Naive thymus-derived CD4-positive, alpha-beta T cell (primary cell): ENCODE measurements around the gene PHACTR1. TPM values are rescaled to one million over a fixed set of nuclear protein-coding genes. Genes with fewer than 3 reads are reported as not detected.

Source experiments
- ATAC-seq: fragments of 150-1000 bp; cut with Tn5 transposase; 2 replicates; pipeline ENCODE4 v1.10.0; 2021; ENCODE audit warnings: mild to moderate bottlenecking, moderate library complexity
- CTCF ChIA-PET: fragments of 350-600 bp; sonication (Branson Sonifier 250); formaldehyde crosslinking; loops from one replicate; lab custom pipeline; 2021; ENCODE audit warnings: antibody characterized with exemption; lab: Charles Lee
- POLR2A ChIA-PET: fragments of 350-600 bp; sonication (Branson Sonifier 250); formaldehyde crosslinking; loops from one replicate; lab custom pipeline; 2021; ENCODE audit warnings: antibody characterized with exemption, inconsistent platforms; lab: Charles Lee
- DNase-seq, 9 donors: peaks; one replicate each; pipeline versions ENCODE4 v3.0.0 to v3.0.0-alpha.2; 2020 to 2022; ENCODE audit warnings: mixed read lengths in 1 of 9
- H3K27ac ChIP-seq: one replicate; pipeline ENCODE4 v1.7.0; 2013; ENCODE audit warnings: mild to moderate bottlenecking, low read depth, low read length, moderate library complexity
- H3K27me3 ChIP-seq, 2 donors: one replicate each; pipeline ENCODE4 v1.7.0; 2013; ENCODE audit warnings: low read length in 2 of 2, mild to moderate bottlenecking in 2 of 2, moderate library complexity in 2 of 2; ENCODE audit not compliant: control insufficient read depth in 2 of 2, insufficient read depth in 2 of 2
- H3K36me3 ChIP-seq, 3 experiments: 1 replicate in 2 of 3; 2 replicates in 1 of 3; pipeline ENCODE4 v1.7.0; 2013; ENCODE audit warnings: low read length in 3 of 3, mild to moderate bottlenecking in 3 of 3, moderate library complexity in 1 of 3; ENCODE audit not compliant: insufficient read depth in 3 of 3, control insufficient read depth in 2 of 3
- H3K4me1 ChIP-seq, 2 donors: one replicate each; pipeline ENCODE4 v1.7.0; 2013; ENCODE audit warnings: low read length in 2 of 2, mild to moderate bottlenecking in 2 of 2, moderate library complexity in 1 of 2; ENCODE audit not compliant: control insufficient read depth in 2 of 2, insufficient read depth in 2 of 2
- H3K4me3 ChIP-seq: 2 replicates; pipeline ENCODE4 v1.7.0; 2013; ENCODE audit warnings: mild to moderate bottlenecking, low read length
- H3K9me3 ChIP-seq, 3 experiments: 1 replicate in 2 of 3; 2 replicates in 1 of 3; pipeline ENCODE4 v1.7.0; 2013; ENCODE audit warnings: low read length in 3 of 3; ENCODE audit not compliant: control insufficient read depth in 2 of 3
- H3K27ac Mint-ChIP-seq, 9 donors: one replicate each; pipeline ENCODE4 v1.8.0; 2020 to 2022; ENCODE audit warnings: mixed read lengths in 9 of 9, mild to moderate bottlenecking in 8 of 9, moderate library complexity in 5 of 9, inconsistent platforms in 2 of 9
- H3K27me3 Mint-ChIP-seq, 5 donors: one replicate each; pipeline ENCODE4 v1.8.0; 2021 to 2022; ENCODE audit warnings: mixed read lengths in 5 of 5, mild to moderate bottlenecking in 1 of 5
- H3K36me3 Mint-ChIP-seq, 5 donors: one replicate each; pipeline ENCODE4 v1.8.0; 2020 to 2022; ENCODE audit warnings: mixed read lengths in 5 of 5, mild to moderate bottlenecking in 3 of 5, inconsistent platforms in 1 of 5
- H3K4me1 Mint-ChIP-seq, 7 donors: one replicate each; pipeline ENCODE4 v1.8.0; 2020 to 2022; ENCODE audit warnings: mixed read lengths in 7 of 7, mild to moderate bottlenecking in 3 of 7, inconsistent platforms in 1 of 7
- H3K4me3 Mint-ChIP-seq, 10 donors: one replicate each; pipeline ENCODE4 v1.8.0; 2020 to 2022; ENCODE audit warnings: mild to moderate bottlenecking in 10 of 10, mixed read lengths in 10 of 10, moderate library complexity in 6 of 10, inconsistent platforms in 2 of 10
- H3K9me3 Mint-ChIP-seq, 11 donors: one replicate each; pipeline ENCODE4 v1.8.0; 2020 to 2022; ENCODE audit warnings: mixed read lengths in 11 of 11, mild to moderate bottlenecking in 4 of 11, inconsistent platforms in 1 of 11, moderate library complexity in 1 of 11
- intact Hi-C, 2 donors: fragments of 100-400 bp; cut with micrococcal nuclease; formaldehyde crosslinking; loops; one replicate each; pipeline ENCODE4 v1.15.1; 2023
- polyA plus RNA-seq, 2 donors: library from polyadenylated mRNA; unstranded; fragments of 300-500 nt; fragmentation: Illumina TruSeq; gene quantifications; one replicate each; pipeline ENCODE4 v1.2.3, GENCODE V29; 2021
- total RNA-seq, 6 experiments: library from RNA in 5 of 6; stranded (reverse) in 5 of 6; gene quantifications; 1 replicate in 5 of 6; 2 replicates in 1 of 6; pipeline ENCODE4 v1.2.3 and lab custom pipeline; 2021 to 2026

Gene PHACTR1
- total and polyA plus RNA-seq, 7 experiments from 2014 or later: 0.18 to 43.1 (median 0.62) TPM

DNA sequence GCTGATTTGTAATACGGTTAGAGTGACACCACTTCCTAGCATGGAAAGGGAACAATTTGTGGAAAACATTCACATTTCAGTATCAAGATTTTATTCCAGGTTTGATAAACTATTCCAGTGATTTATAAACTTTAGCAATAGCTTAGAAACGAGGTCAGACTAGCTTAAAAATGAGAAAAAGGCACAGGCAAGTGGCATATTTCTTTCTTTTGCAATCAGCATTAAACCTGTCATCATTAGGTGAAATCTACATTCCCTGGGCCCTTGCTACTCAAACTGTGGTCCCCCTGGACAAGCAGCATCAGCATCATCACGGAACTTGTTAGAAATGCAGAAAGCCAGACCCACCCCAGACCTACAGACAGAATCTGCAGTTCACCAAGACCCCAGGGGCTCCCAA, 581.9 kb downstream of the PHACTR1 start:
- Histone ChIP-seq H3K27ac (no peak overlapping the region), H3K27me3 (no peaks in the 10 kb centered on the region), H3K36me3 (peaks cover 0 to 75% (median 0%) of the 10 kb centered on the region in 3 experiments), H3K4me1 (peaks cover 0 to 10% of the 10 kb centered on the region in 2 donors), H3K9me3 (no peaks in the 10 kb centered on the region), H3K4me3 (no peak overlapping the region)
- Mint-ChIP-seq H3K27ac (no peak overlapping the region), H3K9me3 (peaks cover 0 to 3% (median 0%) of the 10 kb centered on the region in 11 donors), H3K27me3 (no peaks in the 10 kb centered on the region), H3K4me1 (peaks cover 0 to 13% (median 5%) of the 10 kb centered on the region in 7 donors), H3K4me3 (no peak overlapping the region), H3K36me3 (peaks cover 30 to 90% (median 58%) of the 10 kb centered on the region in 5 donors)
- DNase-seq (no peak), ATAC-seq (no peak)
- intact Hi-C loops: no loop called here
- ChIA-PET CTCF (no interaction called here), POLR2A (no interaction called here)

DNA sequence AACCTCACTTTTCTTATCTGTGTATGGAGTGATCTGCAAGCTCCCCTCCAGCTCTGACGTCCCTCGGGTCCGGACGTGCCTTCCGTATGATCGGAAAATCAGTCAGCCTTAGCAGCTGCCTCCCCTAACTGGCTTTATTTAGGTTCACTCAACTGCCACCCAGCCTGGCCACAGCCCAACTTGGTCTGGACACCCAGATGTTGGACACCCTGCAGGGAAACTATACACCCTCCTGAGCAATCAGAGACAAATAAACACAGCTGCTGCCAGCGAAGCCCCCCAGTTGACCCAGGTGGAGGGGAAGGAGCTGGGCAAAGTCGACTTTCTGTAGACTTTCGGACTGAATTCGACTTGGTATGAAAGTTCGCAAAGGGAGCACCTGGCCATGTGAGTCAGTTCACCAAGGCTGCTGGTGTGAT, 582.8 kb downstream of the PHACTR1 start:
- Mint-ChIP-seq H3K36me3 (peaks cover 27 to 89% (median 57%) of the 10 kb centered on the region in 5 donors), H3K27me3 (no peaks in the 10 kb centered on the region), H3K4me1 (peaks cover 0 to 22% (median 9%) of the 10 kb centered on the region in 7 donors), H3K9me3 (peaks cover 0 to 3% (median 0%) of the 10 kb centered on the region in 11 donors), H3K4me3 (no peak overlapping the region), H3K27ac (no peak overlapping the region)
- H3K27me3 ChIP-seq: no peaks in the 10 kb centered on the region
- CTCF ChIA-PET: no interaction called here
- peaks cover 0 to 14% of the 10 kb centered on the region in 2 donors for H3K4me1 ChIP-seq
- H3K9me3 ChIP-seq: no peaks in the 10 kb centered on the region
- peaks cover 0 to 72% (median 2%) of the 10 kb centered on the region in 3 experiments for H3K36me3 ChIP-seq
- H3K27ac ChIP-seq: no peak overlapping the region
- ATAC-seq (no peak), DNase-seq (no peak)
- intact Hi-C loops: no loop called here
- no peak overlapping the region for H3K4me3 ChIP-seq
- POLR2A ChIA-PET: no interaction called here

DNA sequence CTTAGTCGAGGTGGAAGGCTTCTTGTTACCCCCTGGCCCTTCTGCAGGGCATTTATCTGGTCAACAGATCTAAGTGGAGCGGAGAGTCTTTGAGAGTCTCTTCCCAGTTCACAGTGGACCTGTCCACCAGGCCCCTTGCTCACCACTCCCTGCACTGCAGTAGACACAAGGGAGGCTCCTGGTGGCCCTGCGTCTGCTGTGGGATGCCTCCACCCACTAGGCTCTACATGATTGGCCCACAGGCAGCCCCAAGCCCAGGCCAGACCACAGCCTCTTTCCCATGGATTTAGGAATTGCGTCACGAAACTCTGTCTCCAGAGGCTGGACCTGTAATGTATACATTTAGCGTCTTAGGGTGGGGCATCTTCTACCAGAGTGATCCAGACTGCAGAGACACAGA, 583.4 kb downstream of the PHACTR1 start:
- ATAC-seq (no peak), DNase-seq (no peak)
- H3K9me3 Mint-ChIP-seq: no peaks in the 10 kb centered on the region
- H3K4me1 Mint-ChIP-seq: peaks cover 0 to 27% (median 10%) of the 10 kb centered on the region in 7 donors
- H3K27ac Mint-ChIP-seq: no peak overlapping the region
- Histone ChIP-seq H3K36me3 (peaks cover 0 to 70% (median 7%) of the 10 kb centered on the region in 3 experiments), H3K4me1 (peaks cover 0 to 14% of the 10 kb centered on the region in 2 donors), H3K4me3 (no peak overlapping the region), H3K9me3 (no peaks in the 10 kb centered on the region), H3K27ac (no peak overlapping the region), H3K27me3 (no peaks in the 10 kb centered on the region)
- no peak overlapping the region for H3K4me3 Mint-ChIP-seq
- peaks cover 23 to 89% (median 53%) of the 10 kb centered on the region in 5 donors for H3K36me3 Mint-ChIP-seq
- ChIA-PET POLR2A (no interaction called here), CTCF (no interaction called here)
- H3K27me3 Mint-ChIP-seq: no peaks in the 10 kb centered on the region
- intact Hi-C loops: no loop called here

DNA sequence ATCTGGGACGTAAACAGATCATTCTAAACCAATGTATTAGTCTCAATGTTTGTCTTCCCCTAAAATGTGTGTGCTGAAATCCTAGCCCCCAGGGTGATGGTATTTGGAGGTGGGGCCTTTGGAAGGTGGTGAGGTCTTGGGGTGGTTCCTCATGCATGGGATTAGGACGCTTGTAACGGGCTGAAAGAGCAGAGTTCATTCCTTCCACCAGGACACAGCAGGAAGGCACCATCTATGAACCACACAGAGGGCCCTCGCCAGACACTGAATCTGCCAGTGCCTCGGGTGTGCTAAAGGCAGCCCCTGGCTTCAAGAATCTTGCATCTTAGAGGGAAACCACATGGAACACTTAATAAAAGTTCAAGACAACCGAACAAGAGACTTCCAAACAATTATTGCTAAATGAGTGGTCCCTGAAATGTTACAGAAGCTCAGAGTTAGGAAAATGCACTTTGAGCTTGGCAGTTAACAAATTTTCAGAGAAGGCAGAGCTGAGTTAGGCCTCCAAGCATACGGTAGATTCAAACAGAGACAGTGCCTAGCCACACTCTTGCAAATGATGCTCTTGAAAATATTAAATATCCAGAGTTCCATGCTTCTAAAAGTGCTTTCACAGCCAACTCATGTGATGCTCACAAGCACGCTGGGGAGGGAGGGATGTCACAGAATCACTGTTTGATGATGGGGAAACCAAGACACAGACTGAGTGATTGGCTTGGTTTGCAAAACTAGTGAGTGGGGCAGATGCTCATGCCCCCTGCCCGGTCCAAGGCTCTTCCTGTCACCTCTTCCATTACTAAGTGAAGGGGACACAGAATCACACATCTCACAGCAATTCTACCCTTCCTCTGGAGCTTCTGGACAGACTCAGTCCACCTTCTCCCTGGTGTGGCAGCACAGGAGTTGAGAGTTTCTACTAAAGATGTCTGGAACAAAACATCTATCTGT, 584.4 kb downstream of the PHACTR1 start:
- Mint-ChIP-seq H3K27me3 (no peaks in the 10 kb centered on the region), H3K4me3 (no peak overlapping the region), H3K36me3 (peaks cover 19 to 87% (median 47%) of the 10 kb centered on the region in 5 donors), H3K4me1 (peaks cover 0 to 27% (median 8%) of the 10 kb centered on the region in 7 donors), H3K27ac (peak overlapping the region in 1 of 9 donors; percentile 47), H3K9me3 (no peaks in the 10 kb centered on the region)
- peaks cover 0 to 14% of the 10 kb centered on the region in 2 donors for H3K4me1 ChIP-seq
- ChIA-PET CTCF (no interaction called here), POLR2A (no interaction called here)
- intact Hi-C loops: no loop called here
- no peaks in the 10 kb centered on the region for H3K27me3 ChIP-seq
- DNase-seq: no peak
- no peaks in the 10 kb centered on the region for H3K9me3 ChIP-seq
- no peak overlapping the region for H3K27ac ChIP-seq
- H3K4me3 ChIP-seq: no peak overlapping the region
- H3K36me3 ChIP-seq: peaks cover 0 to 66% (median 14%) of the 10 kb centered on the region in 3 experiments
- no peak for ATAC-seq

DNA sequence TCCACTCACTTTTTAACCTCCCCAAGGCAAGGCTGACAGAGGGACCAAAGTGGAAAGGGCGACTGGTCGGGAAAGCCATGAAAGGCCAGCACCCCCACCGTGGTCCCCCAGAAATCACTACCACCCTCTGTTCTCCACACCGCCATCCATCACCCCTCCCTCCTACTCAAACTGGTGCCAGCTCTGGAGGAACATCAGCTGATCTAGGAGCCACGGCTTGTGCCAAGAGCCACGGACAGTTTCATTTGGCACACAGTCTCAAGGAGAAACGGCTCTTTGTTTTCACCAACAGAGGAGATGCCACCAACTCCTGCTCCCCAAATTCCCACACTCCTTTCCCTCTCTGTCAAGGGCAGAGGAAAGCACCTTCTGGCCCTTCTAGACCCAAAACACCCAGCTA, 585.7 kb downstream of the PHACTR1 start:
- H3K4me3 Mint-ChIP-seq: no peak overlapping the region
- H3K4me3 ChIP-seq: no peak overlapping the region
- H3K27me3 Mint-ChIP-seq: no peaks in the 10 kb centered on the region
- H3K9me3 Mint-ChIP-seq: no peaks in the 10 kb centered on the region
- intact Hi-C loops: no loop called here
- ChIA-PET POLR2A (no interaction called here), CTCF (no interaction called here)
- H3K27ac Mint-ChIP-seq: peak overlapping the region in 2 of 9 donors; percentile 14 to 88
- peaks cover 19 to 84% (median 48%) of the 10 kb centered on the region in 5 donors for H3K36me3 Mint-ChIP-seq
- peaks cover 0 to 67% (median 14%) of the 10 kb centered on the region in 3 experiments for H3K36me3 ChIP-seq
- H3K27ac ChIP-seq: no peak overlapping the region
- DNase-seq (no peak), ATAC-seq (no peak)
- H3K27me3 ChIP-seq: no peaks in the 10 kb centered on the region
- H3K9me3 ChIP-seq: no peaks in the 10 kb centered on the region
- peaks cover 0 to 14% of the 10 kb centered on the region in 2 donors for H3K4me1 ChIP-seq
- peaks cover 0 to 27% (median 8%) of the 10 kb centered on the region in 7 donors for H3K4me1 Mint-ChIP-seq

DNA sequence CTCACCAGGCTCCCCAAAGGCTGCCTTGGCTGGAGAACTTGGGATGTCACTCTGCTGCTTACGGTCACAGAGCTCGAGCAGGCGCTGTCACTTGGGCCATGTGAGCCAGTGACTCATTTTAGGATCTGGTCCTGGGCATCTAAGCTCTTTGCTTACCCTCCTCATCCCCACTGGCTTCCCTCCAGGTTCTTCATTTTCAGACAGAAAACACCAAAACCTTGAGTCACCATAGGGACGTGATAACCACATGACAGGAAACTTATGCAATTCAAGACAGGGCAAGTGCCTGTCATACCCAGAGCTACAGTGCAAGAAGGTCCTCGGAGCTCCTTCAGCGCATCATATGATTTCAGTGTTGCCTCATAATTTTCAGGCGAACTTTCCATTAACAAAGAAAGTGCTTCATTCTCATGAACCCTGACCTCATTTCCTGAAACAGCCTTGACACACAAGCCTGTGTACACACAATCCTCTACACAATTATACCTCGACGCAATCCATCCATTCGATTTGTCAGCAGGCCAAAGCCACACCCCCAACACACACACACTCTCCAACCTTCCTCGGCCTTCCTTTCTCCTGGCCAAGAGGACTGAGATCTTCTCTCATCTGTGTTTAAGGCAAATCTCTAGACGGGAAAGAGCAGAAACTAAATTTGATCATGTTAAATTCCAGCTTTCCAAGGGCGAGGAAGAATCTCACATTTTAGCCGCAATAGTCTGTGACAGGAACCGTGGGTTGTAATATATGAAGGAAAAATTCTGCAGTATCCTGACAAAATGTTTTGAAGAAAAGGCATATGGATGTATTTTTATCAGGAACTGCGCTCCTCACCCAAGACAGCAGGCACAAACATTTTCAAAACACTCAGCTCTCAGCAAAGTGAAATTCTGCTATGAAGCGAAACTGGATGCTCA, 586.4 kb downstream of the PHACTR1 start:
- H3K36me3 ChIP-seq: peaks cover 0 to 67% (median 14%) of the 10 kb centered on the region in 3 experiments
- Mint-ChIP-seq H3K36me3 (peaks cover 14 to 79% (median 45%) of the 10 kb centered on the region in 5 donors), H3K27ac (peak overlapping the region in 3 of 9 donors; percentile 14 to 88 (median 31)), H3K9me3 (no peaks in the 10 kb centered on the region), H3K27me3 (no peaks in the 10 kb centered on the region), H3K4me3 (peak overlapping the region in 1 of 10 donors; percentile 74), H3K4me1 (peaks cover 0 to 27% (median 10%) of the 10 kb centered on the region in 7 donors)
- CTCF ChIA-PET: no interaction called here
- intact Hi-C loops: loop anchor here in 1 of 2 donors (1.0 kb wide), 1 partner anchor 25 kb away; the partner anchor contains the start of gene TBC1D7
- DNase-seq (peak in 1 of 9 donors; percentile 49), ATAC-seq (peak; percentile 83)
- peaks cover 0 to 14% of the 10 kb centered on the region in 2 donors for H3K4me1 ChIP-seq
- POLR2A ChIA-PET: no interaction called here
- H3K27me3 ChIP-seq: no peaks in the 10 kb centered on the region
- H3K27ac ChIP-seq: no peak overlapping the region
- H3K9me3 ChIP-seq: no peaks in the 10 kb centered on the region
- no peak overlapping the region for H3K4me3 ChIP-seq
